Kidney epithelial cell (primary cell): ENCODE data around the gene DMRTA1. TPM values are rescaled to one million over a fixed set of nuclear protein-coding genes. Genes with fewer than 3 reads are reported as not detected.
"Not testable (repeated sequence)": the region's sequence is repeated elsewhere in the genome, so short reads cannot be mapped to it uniquely, and the experiment has no call there.

Experiments
- DNase-seq: peaks from one replicate; pipeline ENCODE4 v3.0.0-alpha.2; 2010; ENCODE audit warnings: low read depth
- H3K27me3 ChIP-seq: 2 replicates; pipeline ENCODE4 v1.6.0; 2011; ENCODE audit warnings: low read length; ENCODE audit not compliant: control insufficient read depth, insufficient read depth
- H3K36me3 ChIP-seq: 2 replicates; pipeline ENCODE4 v1.5.1; 2011; ENCODE audit warnings: low read length; ENCODE audit not compliant: control insufficient read depth, insufficient read depth
- H3K4me3 ChIP-seq: 2 replicates; pipeline ENCODE4 v1.5.1; 2011; ENCODE audit warnings: low read depth, mild to moderate bottlenecking, control low read depth, low read length
- CTCF ChIP-seq: IDR thresholded peaks from 2 replicates; pipeline ENCODE4 v1.5.1; 2011; ENCODE audit warnings: mild to moderate bottlenecking, moderate library complexity, low read length, control low read depth, inconsistent platforms; ENCODE audit not compliant: insufficient read depth, poor library complexity, severe bottlenecking
- total RNA-seq: library from RNA; depleted of rRNA; stranded (reverse); fragments of >200 nt; gene quantifications from 2 replicates; pipeline ENCODE4 v1.2.3, GENCODE V29; 2015

Gene DMRTA1
- total RNA-seq, 1 donor from 2014 or later = 0.92 TPM

DNA sequence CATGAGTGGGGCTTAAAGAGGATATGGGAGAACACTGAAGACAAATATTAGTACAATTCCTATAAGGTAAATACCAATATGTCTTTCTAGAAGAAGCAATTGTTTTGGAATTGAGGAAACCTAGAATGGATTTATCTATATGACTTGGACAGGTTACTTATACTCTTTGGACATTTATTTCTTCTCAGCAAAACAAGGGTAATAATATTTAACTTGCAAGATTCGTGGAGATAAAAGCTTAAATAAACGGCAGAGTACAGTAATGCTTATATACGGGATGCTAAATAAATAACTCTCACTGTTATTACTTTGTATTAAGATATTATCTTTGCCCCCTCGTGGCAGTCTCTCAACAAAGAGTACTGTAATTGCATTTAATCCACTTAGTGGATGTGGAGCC is 8.6 kb downstream of the DMRTA1 start:
- TF ChIP-seq CTCF = no peak
- Histone ChIP-seq H3K27me3 (no peaks in the 10 kb centered on the region), H3K36me3 (no peaks in the 10 kb centered on the region), H3K4me3 (no peak overlapping the region)
- no peak for DNase-seq

GRCh38 chr9:22457448-22457847 is 10.8 kb downstream of the DMRTA1 start:
- DNase-seq = no peak
- H3K36me3 ChIP-seq = no peaks in the 10 kb centered on the region
- no peak for TF ChIP-seq CTCF
- no peak overlapping the region for H3K4me3 ChIP-seq
- H3K27me3 ChIP-seq = no peaks in the 10 kb centered on the region

GRCh38 chr9:22463205-22463604 is 16.6 kb downstream of the DMRTA1 start:
- Histone ChIP-seq H3K27me3 (no peaks in the 10 kb centered on the region), H3K4me3 (no peak overlapping the region), H3K36me3 (no peaks in the 10 kb centered on the region)
- no peak for TF ChIP-seq CTCF
- DNase-seq = no peak

DNA sequence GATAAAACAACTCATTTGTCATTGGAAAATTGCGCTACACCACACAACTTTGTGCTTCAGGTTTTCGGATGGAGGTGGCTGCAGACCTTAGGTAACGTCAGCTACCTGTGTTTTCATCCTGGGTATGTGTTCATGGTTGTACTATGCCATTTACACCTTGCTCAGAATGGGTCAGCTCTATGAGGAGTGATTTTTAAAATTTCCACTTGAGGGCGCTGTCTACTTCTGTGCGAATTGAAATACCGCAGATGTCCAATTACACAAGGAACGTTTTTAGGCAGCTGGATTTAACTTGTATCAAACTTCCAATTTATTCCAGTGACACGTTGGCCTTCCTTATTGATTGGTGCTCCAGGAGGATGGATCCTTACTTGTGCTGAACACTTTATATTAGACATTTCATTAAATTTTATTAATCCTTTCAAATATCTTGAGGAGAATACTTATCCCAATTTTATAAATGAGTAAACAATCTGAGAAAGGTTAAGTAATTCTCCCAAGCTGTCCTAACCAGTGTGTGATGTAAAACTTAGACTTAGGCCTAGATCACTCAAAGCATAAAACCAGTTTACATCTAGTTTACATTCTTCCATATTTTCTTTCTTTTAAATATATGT is 23.4 kb downstream of the DMRTA1 start:
- TF ChIP-seq CTCF = peak; percentile 59
- H3K4me3 ChIP-seq = no peak overlapping the region
- DNase-seq = no peak
- no peaks in the 10 kb centered on the region for H3K27me3 ChIP-seq
- no peaks in the 10 kb centered on the region for H3K36me3 ChIP-seq

GRCh38 chr9:22481566-22481965 is 34.9 kb downstream of the DMRTA1 start:
- Histone ChIP-seq H3K36me3 (no peaks in the 10 kb centered on the region), H3K4me3 (no peak overlapping the region), H3K27me3 (no peaks in the 10 kb centered on the region)
- no peak for TF ChIP-seq CTCF
- DNase-seq = no peak

DNA sequence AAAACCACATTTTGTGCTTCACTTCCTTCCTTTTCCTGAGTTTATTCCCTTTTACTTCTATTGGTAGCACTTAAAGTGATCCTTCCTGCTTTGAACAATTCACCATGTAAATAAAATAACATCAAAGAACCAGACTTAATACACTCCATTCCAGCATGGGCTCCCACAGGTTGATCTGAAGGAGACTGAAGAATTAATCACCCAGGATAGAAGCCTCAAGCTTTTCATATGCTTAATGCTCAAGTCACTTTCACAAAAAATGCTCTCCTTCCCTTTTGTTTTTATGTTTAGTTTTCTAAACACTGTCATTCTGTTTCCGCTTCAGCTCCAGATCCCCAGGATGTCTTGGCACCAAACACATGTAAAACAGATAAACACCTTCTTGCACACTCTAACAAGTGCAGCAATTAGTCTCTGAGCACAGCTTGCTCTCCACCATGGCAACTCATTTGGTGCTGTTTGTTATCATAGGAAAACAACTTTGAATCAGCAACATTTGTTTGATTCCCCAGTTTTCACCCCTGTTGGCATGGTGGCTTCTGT is 37.0 kb downstream of the DMRTA1 start:
- no peak for TF ChIP-seq CTCF
- H3K36me3 ChIP-seq = no peaks in the 10 kb centered on the region
- no peak for DNase-seq

GRCh38 chr9:22496197-22496596 is 49.6 kb downstream of the DMRTA1 start:
- not testable (repeated sequence) for H3K4me3 ChIP-seq, H3K27me3 ChIP-seq, H3K36me3 ChIP-seq, DNase-seq

More for the DNA sequence above, 37.0 kb downstream of the DMRTA1 start:
- Histone ChIP-seq H3K4me3 (no peak overlapping the region), H3K27me3 (no peaks in the 10 kb centered on the region)
